NCI-H128 (cell line): Measurements from ENCODE around the gene IDS.

Experiments
- DNase-seq: peaks from one replicate; lab custom pipeline; 2025; ENCODE audit not compliant: unreplicated experiment; lab: John Stamatoyannopoulos, UW

The IDS gene

GRCh38 chrX:149462849-149463248 is 42.3 kb downstream of the IDS start:
- DNase-seq, result no peak

- DNase-seq, result no peak
Measured at GRCh38 chrX:149461746-149462145, 43.4 kb downstream of the IDS start.

GRCh38 chrX:149458586-149458985 is 46.5 kb downstream of the IDS start:
- no peak for DNase-seq

- no peak for DNase-seq
Measured at GRCh38 chrX:149456476-149457245, 48.4 kb downstream of the IDS start.

- no peak for DNase-seq
Measured at GRCh38 chrX:149455934-149456333, 49.2 kb downstream of the IDS start.

- DNase-seq, result no peak
Measured at GRCh38 chrX:149453906-149454822, 50.9 kb downstream of the IDS start.

GRCh38 chrX:149453030-149453429 is 52.1 kb downstream of the IDS start:
- DNase-seq, result no peak

- no peak for DNase-seq
Measured at GRCh38 chrX:149433451-149433850, 71.7 kb downstream of the IDS start.

- DNase-seq, result no peak
Measured at GRCh38 chrX:149433051-149433450, 72.1 kb downstream of the IDS start.
